ENCODE results near the gene CT45A7. TPM values are rescaled to one million over a fixed set of nuclear protein-coding genes. Genes with fewer than 3 reads are reported as not detected.
"Not testable (repeated sequence)": the region's sequence is repeated elsewhere in the genome, so short reads cannot be mapped to it uniquely, and the experiment has no call there.

Gene CT45A7
- total RNA-seq (not detected), polyA plus RNA-seq (ENCODE audit: insufficient read length in 6 of 6) (not detected)
- long read RNA-seq, donor 1, transcript CT45A7-202 (4 exons, 578 nt), result major isoform, 7 of 7 reads
- long read RNA-seq, donor 1, partial matches to known transcripts, result 0 of 7 reads
- long read RNA-seq, donor 1, other reads (novel, unspliced or antisense), result 0 of 7 reads
- long read RNA-seq, donor 2, result 0 reads
- long read RNA-seq, donor 3, transcript CT45A7-202 (4 exons, 578 nt), result major isoform, 7 of 7 reads
- long read RNA-seq, donor 3, partial matches to known transcripts, result 0 of 7 reads
- long read RNA-seq, donor 3, other reads (novel, unspliced or antisense), result 0 of 7 reads
- long read RNA-seq, donor 4, result 0 reads
- long read RNA-seq, donor 5, partial matches to known transcripts, result 0 of 2 reads
- long read RNA-seq, donor 5, other reads (novel, unspliced or antisense), result 0 of 2 reads
- long read RNA-seq, donor 6, transcript CT45A7-202 (4 exons, 578 nt), result major isoform, 7 of 7 reads
- long read RNA-seq, donor 6, partial matches to known transcripts, result 0 of 7 reads
- long read RNA-seq, donor 6, other reads (novel, unspliced or antisense), result 0 of 7 reads
- long read RNA-seq, donor 7, partial matches to known transcripts, result 0 of 1 reads
- long read RNA-seq, donor 7, other reads (novel, unspliced or antisense), result 0 of 1 reads
- long read RNA-seq, donor 8, transcript CT45A7-202 (4 exons, 578 nt), result major isoform, 7 of 7 reads
- long read RNA-seq, donor 8, partial matches to known transcripts, result 0 of 7 reads
- long read RNA-seq, donor 8, other reads (novel, unspliced or antisense), result 0 of 7 reads
- long read RNA-seq, donor 9, result 0 reads
- long read RNA-seq, donor 10, result 0 reads
- long read RNA-seq, donor 11, result 0 reads
- long read RNA-seq, donor 12, partial matches to known transcripts, result 0 of 3 reads
- long read RNA-seq, donor 12, other reads (novel, unspliced or antisense), result 0 of 3 reads

GRCh38 chrX:135837180-135837579 is at the start of gene CT45A7:
Gene CT45A7 (minus strand): TSS chrX:135837280. CDS start chrX:135833533, 3,747 bp downstream.
- intact Hi-C loops (cut with DNase I); ATAC-seq; H3K27ac ChIP-seq; H3K4me1 ChIP-seq; H3K9me3 ChIP-seq; DNase-seq; H3K27me3 ChIP-seq; H3K4me3 ChIP-seq; H3K36me3 ChIP-seq: not testable (repeated sequence)

- ATAC-seq, DNase-seq: not testable (repeated sequence)
These were observed 45.7 kb upstream of the CT45A7 start for GRCh38 chrX:135882741-135883140.

DNA sequence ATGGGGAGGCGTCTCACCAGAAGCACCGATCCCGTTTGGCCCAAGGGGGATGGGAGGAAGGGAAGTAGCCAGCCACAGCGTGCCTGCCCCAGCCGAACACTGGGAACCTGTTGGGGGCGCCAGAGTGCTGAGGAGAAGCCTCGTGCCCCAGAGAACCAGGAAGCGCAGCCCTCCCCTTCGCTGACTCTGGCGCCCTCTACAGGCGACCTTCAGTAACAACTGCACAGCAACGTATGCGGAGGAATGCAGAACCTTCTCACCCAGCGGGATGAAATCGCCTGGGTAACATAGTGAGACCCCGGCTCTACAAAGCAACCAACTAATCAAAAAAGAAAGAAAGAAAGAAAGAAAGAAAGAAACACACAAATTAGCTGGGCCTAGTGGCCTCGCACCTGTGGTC is 34.6 kb upstream of the CT45A7 start, which contains the start of gene CT45A9:
Gene CT45A9, minus strand, starts transcription at position 101 of the 400 bp plus-strand sequence. CDS start 3,751 bp downstream, outside the sequence.
- DNase-seq; H3K27ac ChIP-seq; H3K36me3 ChIP-seq; H3K4me3 ChIP-seq; ATAC-seq; H3K27me3 ChIP-seq; H3K4me1 ChIP-seq; H3K9me3 ChIP-seq; intact Hi-C loops (cut with DNase I): not testable (repeated sequence)

More at GRCh38 chrX:135882741-135883140, 45.7 kb upstream of the CT45A7 start:
- H3K27ac ChIP-seq; H3K4me3 ChIP-seq; H3K9me3 ChIP-seq; intact Hi-C loops (cut with DNase I); H3K4me1 ChIP-seq; H3K36me3 ChIP-seq; H3K27me3 ChIP-seq: not testable (repeated sequence)

DNA sequence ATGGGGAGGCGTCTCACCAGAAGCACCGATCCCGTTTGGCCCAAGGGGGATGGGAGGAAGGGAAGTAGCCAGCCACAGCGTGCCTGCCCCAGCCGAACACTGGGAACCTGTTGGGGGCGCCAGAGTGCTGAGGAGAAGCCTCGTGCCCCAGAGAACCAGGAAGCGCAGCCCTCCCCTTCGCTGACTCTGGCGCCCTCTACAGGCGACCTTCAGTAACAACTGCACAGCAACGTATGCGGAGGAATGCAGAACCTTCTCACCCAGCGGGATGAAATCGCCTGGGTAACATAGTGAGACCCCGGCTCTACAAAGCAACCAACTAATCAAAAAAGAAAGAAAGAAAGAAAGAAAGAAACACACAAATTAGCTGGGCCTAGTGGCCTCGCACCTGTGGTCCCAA is 17.4 kb upstream of the CT45A7 start, which contains the start of gene CT45A8:
Gene CT45A8, minus strand, starts transcription at position 101 of the 400 bp plus-strand sequence. CDS start 3,755 bp downstream, outside the sequence.
- H3K9me3 ChIP-seq; intact Hi-C loops (cut with DNase I); DNase-seq; H3K4me3 ChIP-seq; H3K27me3 ChIP-seq; H3K4me1 ChIP-seq; H3K36me3 ChIP-seq; ATAC-seq; H3K27ac ChIP-seq: not testable (repeated sequence)

DNA sequence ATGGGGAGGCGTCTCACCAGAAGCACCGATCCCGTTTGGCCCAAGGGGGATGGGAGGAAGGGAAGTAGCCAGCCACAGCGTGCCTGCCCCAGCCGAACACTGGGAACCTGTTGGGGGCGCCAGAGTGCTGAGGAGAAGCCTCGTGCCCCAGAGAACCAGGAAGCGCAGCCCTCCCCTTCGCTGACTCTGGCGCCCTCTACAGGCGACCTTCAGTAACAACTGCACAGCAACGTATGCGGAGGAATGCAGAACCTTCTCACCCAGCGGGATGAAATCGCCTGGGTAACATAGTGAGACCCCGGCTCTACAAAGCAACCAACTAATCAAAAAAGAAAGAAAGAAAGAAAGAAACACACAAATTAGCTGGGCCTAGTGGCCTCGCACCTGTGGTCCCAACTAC is 17.2 kb downstream of the CT45A7 start, which contains the start of gene CT45A2:
Gene CT45A2, minus strand, starts transcription at position 101 of the 400 bp plus-strand sequence. CDS start 3,747 bp downstream, outside the sequence.
- H3K27ac ChIP-seq; H3K27me3 ChIP-seq; H3K4me3 ChIP-seq; ATAC-seq; H3K36me3 ChIP-seq; H3K4me1 ChIP-seq; H3K9me3 ChIP-seq; DNase-seq; intact Hi-C loops (cut with DNase I): not testable (repeated sequence)

DNA sequence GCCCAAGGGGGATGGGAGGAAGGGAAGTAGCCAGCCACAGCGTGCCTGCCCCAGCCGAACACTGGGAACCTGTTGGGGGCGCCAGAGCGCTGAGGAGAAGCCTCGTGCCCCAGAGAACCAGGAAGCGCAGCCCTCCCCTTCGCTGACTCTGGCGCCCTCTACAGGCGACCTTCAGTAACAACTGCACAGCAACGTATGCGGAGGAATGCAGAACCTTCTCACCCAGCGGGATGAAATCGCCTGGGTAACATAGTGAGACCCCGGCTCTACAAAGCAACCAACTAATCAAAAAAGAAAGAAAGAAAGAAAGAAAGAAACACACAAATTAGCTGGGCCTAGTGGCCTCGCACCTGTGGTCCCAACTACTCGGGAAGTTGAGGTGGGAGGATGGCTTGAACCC is 34.4 kb downstream of the CT45A7 start, which contains the start of gene CT45A6:
Gene CT45A6, minus strand, starts transcription at position 101 of the 400 bp plus-strand sequence. CDS start 3,794 bp downstream, outside the sequence.
- H3K4me1 ChIP-seq; H3K9me3 ChIP-seq; H3K4me3 ChIP-seq; H3K27ac ChIP-seq; ATAC-seq; H3K27me3 ChIP-seq; intact Hi-C loops (cut with DNase I); DNase-seq; H3K36me3 ChIP-seq: not testable (repeated sequence)

GRCh38 chrX:135785403-135785802 is 51.7 kb downstream of the CT45A7 start, which contains the start of gene CT45A5:
Gene CT45A5 (minus strand): TSS chrX:135785503. CDS start chrX:135781729, 3,774 bp downstream.
- ATAC-seq; intact Hi-C loops (cut with DNase I); H3K27me3 ChIP-seq: not testable (repeated sequence)

More at GRCh38 chrX:135785403-135785802, 51.7 kb downstream of the CT45A7 start, which contains the start of gene CT45A5:
- H3K27ac ChIP-seq, H3K4me1 ChIP-seq, H3K9me3 ChIP-seq, H3K36me3 ChIP-seq, DNase-seq, H3K4me3 ChIP-seq: not testable (repeated sequence)

Other genes with a start within 250 kb of the CT45A7 start
- not detected for gene CT45A1, start 123.6 kb downstream of the CT45A7 start, total RNA-seq
- 10 to 100 TPM in 2 of 6 donors, 1 to 10 TPM in 4; 6.2 to 14.2 (median 7.6) TPM for gene CT45A1, start 123.6 kb downstream of the CT45A7 start, polyA plus RNA-seq (ENCODE audit: insufficient read length in 6 of 6)
- not detected for gene CT45A3, start 69.1 kb downstream of the CT45A7 start, total RNA-seq
- 10 to 100 TPM in 3 of 6 donors, 1 to 10 TPM in 1, not detected in 2; 5.4 to 33.5 (median 14.3) TPM for gene CT45A3, start 69.1 kb downstream of the CT45A7 start, polyA plus RNA-seq (ENCODE audit: insufficient read length in 6 of 6)
- gene CT45A5, start 51.8 kb downstream of the CT45A7 start, total RNA-seq, result not detected
- 10 to 100 TPM; 20.5 to 49.9 (median 39.8) TPM for gene CT45A5, start 51.8 kb downstream of the CT45A7 start, polyA plus RNA-seq (ENCODE audit: insufficient read length in 6 of 6)
- gene CT45A6, start 34.5 kb downstream of the CT45A7 start, total RNA-seq, result not detected
- gene CT45A6, start 34.5 kb downstream of the CT45A7 start, polyA plus RNA-seq (ENCODE audit: insufficient read length in 6 of 6), result not detected
- not detected for gene CT45A2, start 17.3 kb downstream of the CT45A7 start, total RNA-seq
- 10 to 100 TPM in 2 of 6 donors, 1 to 10 TPM in 2, under 1 TPM in 1, not detected in 1; 0.97 to 14.8 (median 1.8) TPM for gene CT45A2, start 17.3 kb downstream of the CT45A7 start, polyA plus RNA-seq (ENCODE audit: insufficient read length in 6 of 6)
- gene CT45A8, start 17.3 kb upstream of the CT45A7 start, total RNA-seq, result not detected
- under 1 TPM in 1 of 6 donors, not detected in 5; 0.42 TPM for gene CT45A8, start 17.3 kb upstream of the CT45A7 start, polyA plus RNA-seq (ENCODE audit: insufficient read length in 6 of 6)
- gene CT45A9, start 34.5 kb upstream of the CT45A7 start, total RNA-seq, result not detected
- gene CT45A9, start 34.5 kb upstream of the CT45A7 start, polyA plus RNA-seq (ENCODE audit: insufficient read length in 6 of 6), result under 1 TPM in 1 of 6 donors, not detected in 5; 0.42 TPM
- not detected for gene CT45A10, start 56.2 kb upstream of the CT45A7 start, total RNA-seq
- 10 to 100 TPM in 3 of 6 donors, 1 to 10 TPM in 3; 3.3 to 17.1 (median 11.1) TPM for gene CT45A10, start 56.2 kb upstream of the CT45A7 start, polyA plus RNA-seq (ENCODE audit: insufficient read length in 6 of 6)
- not detected for gene SAGE1, start 56.4 kb upstream of the CT45A7 start, total RNA-seq
- gene SAGE1, start 56.4 kb upstream of the CT45A7 start, polyA plus RNA-seq (ENCODE audit: insufficient read length in 6 of 6), result under 1 TPM in 3 of 6 donors, not detected in 3; 0.07 to 0.09 (median 0.08) TPM
- 10 to 100 TPM; 28.0 to 30.5 TPM for gene MMGT1, start 136.7 kb upstream of the CT45A7 start, total RNA-seq
- 10 to 100 TPM; 25.4 to 32.0 (median 29.4) TPM for gene MMGT1, start 136.7 kb upstream of the CT45A7 start, polyA plus RNA-seq (ENCODE audit: insufficient read length in 6 of 6)
- gene SLC9A6, start 148.2 kb upstream of the CT45A7 start, total RNA-seq, result 10 to 100 TPM; 15.1 to 17.1 TPM
- gene SLC9A6, start 148.2 kb upstream of the CT45A7 start, polyA plus RNA-seq (ENCODE audit: insufficient read length in 6 of 6), result 10 to 100 TPM; 20.5 to 24.3 (median 22.0) TPM

All from left lung (tissue), 14 donors.